Effector memory CD4-positive, alpha-beta T cell (primary cell): Measurements from ENCODE around the gene ZNF467.

Experiments
- DNase-seq, 3 donors: peaks; one replicate each; pipeline ENCODE4 v3.0.0-alpha.2; 2020
- H3K27ac ChIP-seq: 2 replicates; pipeline ENCODE4 v1.7.0; 2013; ENCODE audit warnings: mild to moderate bottlenecking, low read length, moderate library complexity; ENCODE audit not compliant: insufficient read depth, poor library complexity, severe bottlenecking
- H3K27me3 ChIP-seq: replicated peaks from 2 replicates; pipeline ENCODE4 v1.7.0; 2013; ENCODE audit warnings: mild to moderate bottlenecking, low read length; ENCODE audit not compliant: insufficient read depth, control insufficient read depth, poor library complexity, severe bottlenecking
- H3K36me3 ChIP-seq: 2 replicates; pipeline ENCODE4 v1.7.0; 2013; ENCODE audit warnings: mild to moderate bottlenecking, low read length, moderate library complexity; ENCODE audit not compliant: control insufficient read depth, insufficient read depth
- H3K4me1 ChIP-seq: 2 replicates; pipeline ENCODE4 v1.7.0; 2013; ENCODE audit warnings: low read length, mild to moderate bottlenecking; ENCODE audit not compliant: control insufficient read depth, insufficient read depth, poor library complexity, severe bottlenecking
- H3K4me3 ChIP-seq: 2 replicates; pipeline ENCODE4 v1.7.0; 2013; ENCODE audit warnings: low read length, low read depth, mild to moderate bottlenecking; ENCODE audit not compliant: insufficient read depth, poor library complexity, severe bottlenecking
- H3K9me3 ChIP-seq: 2 replicates; pipeline ENCODE4 v1.7.0; 2013; ENCODE audit warnings: mild to moderate bottlenecking, low read length, moderate library complexity; ENCODE audit not compliant: control insufficient read depth

The ZNF467 gene

GRCh38 chr7:149787428-149788299, 14.3 kb upstream of the ZNF467 start:
- Histone ChIP-seq H3K36me3 (no peaks in the 10 kb centered on the region), H3K9me3 (no peaks in the 10 kb centered on the region), H3K27me3 (peaks cover 12% of the 10 kb centered on the region), H3K27ac (no peak overlapping the region), H3K4me3 (no peak overlapping the region), H3K4me1 (no peaks in the 10 kb centered on the region)
- DNase-seq, result no peak

- H3K27me3 ChIP-seq, result peaks cover 10% of the 10 kb centered on the region
- DNase-seq, result no peak
- H3K4me3 ChIP-seq, result no peak overlapping the region
- no peak overlapping the region for H3K27ac ChIP-seq
- H3K4me1 ChIP-seq, result no peaks in the 10 kb centered on the region
- no peaks in the 10 kb centered on the region for H3K36me3 ChIP-seq
- H3K9me3 ChIP-seq, result no peaks in the 10 kb centered on the region
Measured at GRCh38 chr7:149785983-149786382, 12.6 kb upstream of the ZNF467 start.

GRCh38 chr7:149785402-149785801, 12.0 kb upstream of the ZNF467 start:
- no peaks in the 10 kb centered on the region for H3K36me3 ChIP-seq
- no peaks in the 10 kb centered on the region for H3K4me1 ChIP-seq
- DNase-seq, result no peak
- peaks cover 5% of the 10 kb centered on the region for H3K27me3 ChIP-seq
- H3K9me3 ChIP-seq, result no peaks in the 10 kb centered on the region
- H3K4me3 ChIP-seq, result no peak overlapping the region
- H3K27ac ChIP-seq, result no peak overlapping the region

DNA sequence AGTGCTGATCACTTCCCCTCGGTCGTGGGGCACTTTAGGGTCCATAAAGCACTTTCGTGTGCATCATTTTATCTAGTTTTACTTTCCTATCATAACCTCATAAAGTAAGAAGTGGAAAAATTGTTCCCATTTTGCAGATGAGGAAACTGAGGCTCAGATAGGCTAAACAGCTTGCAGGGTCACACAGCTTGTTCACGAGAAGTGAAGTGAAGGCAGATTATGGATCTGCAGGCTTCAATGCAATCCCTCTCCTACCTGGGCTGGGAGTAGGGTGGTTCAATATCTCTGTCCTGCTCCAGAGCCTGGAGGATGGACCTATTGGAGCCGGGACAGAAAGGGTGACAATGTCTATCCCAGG, 10.8 kb upstream of the ZNF467 start:
- no peak for DNase-seq
- Histone ChIP-seq H3K9me3 (no peaks in the 10 kb centered on the region), H3K36me3 (no peaks in the 10 kb centered on the region), H3K27me3 (no peaks in the 10 kb centered on the region), H3K4me3 (no peak overlapping the region), H3K27ac (no peak overlapping the region), H3K4me1 (no peaks in the 10 kb centered on the region)

DNA sequence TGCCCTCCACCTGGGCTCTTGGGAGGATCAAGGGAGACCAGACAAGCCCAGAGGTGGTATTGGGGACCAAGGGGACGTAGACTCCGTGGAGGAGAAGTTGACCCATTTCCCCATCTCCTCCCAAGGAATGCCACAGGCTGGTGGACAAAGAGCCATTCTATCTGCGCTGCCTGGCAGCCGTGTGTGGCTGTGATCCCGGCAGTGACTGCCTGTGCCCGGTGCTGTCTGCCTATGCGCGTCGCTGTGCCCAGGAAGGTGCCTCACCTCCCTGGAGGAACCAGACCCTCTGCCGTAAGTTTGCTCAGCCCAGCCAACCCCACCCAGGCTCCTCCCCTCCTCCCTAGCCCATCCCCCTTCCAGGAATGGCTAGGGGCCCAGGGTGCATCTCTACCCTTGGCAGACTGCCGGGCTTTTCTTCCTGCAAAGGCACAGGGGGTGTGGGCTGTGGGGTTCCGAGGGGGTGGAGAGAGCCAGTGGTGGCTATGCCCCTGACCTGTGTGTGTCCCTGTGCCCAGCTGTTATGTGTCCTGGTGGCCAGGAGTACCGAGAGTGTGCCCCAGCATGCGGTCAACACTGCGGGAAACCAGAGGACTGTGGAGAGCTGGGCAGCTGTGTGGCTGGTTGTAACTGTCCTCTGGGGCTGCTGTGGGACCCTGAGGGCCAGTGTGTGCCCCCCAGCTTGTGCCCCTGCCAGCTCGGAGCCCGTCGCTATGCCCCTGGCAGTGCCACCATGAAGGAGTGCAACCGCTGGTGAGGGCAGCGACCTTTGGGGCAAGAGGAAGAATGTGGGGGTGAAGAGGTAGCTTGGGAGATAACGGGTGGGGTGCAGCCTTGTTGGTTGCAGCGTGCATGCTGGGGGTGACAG, 10.2 kb upstream of the ZNF467 start:
- H3K9me3 ChIP-seq, result no peaks in the 10 kb centered on the region
- no peaks in the 10 kb centered on the region for H3K27me3 ChIP-seq
- H3K27ac ChIP-seq, result no peak overlapping the region
- no peak overlapping the region for H3K4me3 ChIP-seq
- DNase-seq, result no peak
- no peaks in the 10 kb centered on the region for H3K36me3 ChIP-seq
- no peaks in the 10 kb centered on the region for H3K4me1 ChIP-seq

- no peaks in the 10 kb centered on the region for H3K9me3 ChIP-seq
- no peaks in the 10 kb centered on the region for H3K27me3 ChIP-seq
- no peak for DNase-seq
- no peak overlapping the region for H3K27ac ChIP-seq
- no peaks in the 10 kb centered on the region for H3K4me1 ChIP-seq
- H3K36me3 ChIP-seq, result no peaks in the 10 kb centered on the region
- H3K4me3 ChIP-seq, result no peak overlapping the region
Measured at GRCh38 chr7:149782682-149783345, 9.4 kb upstream of the ZNF467 start.

- Histone ChIP-seq H3K4me3 (no peak overlapping the region), H3K4me1 (no peaks in the 10 kb centered on the region), H3K27me3 (no peaks in the 10 kb centered on the region), H3K36me3 (no peaks in the 10 kb centered on the region), H3K27ac (no peak overlapping the region), H3K9me3 (no peaks in the 10 kb centered on the region)
- DNase-seq, result no peak
Measured at GRCh38 chr7:149781921-149782320, 8.5 kb upstream of the ZNF467 start.

DNA sequence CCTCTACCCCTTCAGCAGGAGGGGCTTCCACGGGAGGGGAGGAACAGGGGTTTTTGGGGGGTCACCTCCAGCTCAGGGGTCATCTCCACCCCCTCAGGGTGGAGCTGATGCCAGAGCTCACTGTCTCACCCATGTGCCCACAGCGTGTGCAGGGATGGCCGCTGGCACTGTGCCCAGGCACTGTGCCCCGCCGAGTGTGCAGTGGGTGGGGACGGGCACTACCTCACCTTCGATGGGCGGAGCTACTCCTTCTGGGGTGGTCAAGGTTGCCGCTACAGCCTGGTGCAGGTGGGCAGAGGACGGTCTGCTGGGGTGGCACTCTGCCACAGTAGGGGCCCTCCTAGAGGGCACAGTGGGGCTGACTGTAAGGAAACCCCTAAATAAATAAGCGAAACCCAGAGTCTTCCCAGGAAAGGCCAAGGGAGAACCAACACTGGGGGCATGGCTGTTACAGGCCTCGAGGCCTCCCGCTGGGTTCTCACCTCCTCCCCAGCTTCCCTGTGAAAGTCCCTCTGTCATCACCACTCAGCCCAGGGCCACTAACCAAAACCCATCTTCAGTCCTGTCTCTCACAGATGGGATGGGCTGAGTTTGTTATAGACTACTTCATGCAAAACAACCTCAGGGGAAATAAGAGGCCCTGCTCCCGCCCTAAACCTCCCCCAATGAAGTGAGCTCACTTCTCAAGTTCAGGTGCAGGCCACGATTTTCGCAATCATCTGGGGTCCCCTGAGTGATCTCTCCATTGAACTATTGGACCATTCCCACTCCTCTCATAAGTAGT, 7.4 kb upstream of the ZNF467 start:
- Histone ChIP-seq H3K9me3 (no peaks in the 10 kb centered on the region), H3K27ac (no peak overlapping the region), H3K36me3 (no peaks in the 10 kb centered on the region), H3K4me3 (no peak overlapping the region), H3K27me3 (no peaks in the 10 kb centered on the region), H3K4me1 (no peaks in the 10 kb centered on the region)
- no peak for DNase-seq

DNA sequence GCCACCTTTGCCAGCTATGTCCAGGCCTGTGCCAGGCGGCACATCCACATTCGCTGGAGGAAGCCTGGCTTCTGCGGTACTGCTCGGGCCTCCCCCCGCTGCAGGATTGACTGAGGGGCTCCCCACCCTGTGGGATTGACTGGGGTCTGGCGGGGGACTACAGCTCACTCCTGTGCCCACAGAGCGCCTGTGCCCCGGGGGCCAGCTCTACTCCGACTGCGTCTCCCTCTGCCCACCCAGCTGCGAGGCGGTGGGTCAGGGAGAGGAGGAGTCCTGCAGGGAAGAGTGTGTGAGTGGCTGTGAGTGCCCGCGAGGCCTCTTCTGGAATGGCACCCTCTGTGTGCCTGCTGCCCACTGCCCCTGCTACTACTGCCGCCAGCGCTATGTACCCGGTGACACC, 6.7 kb upstream of the ZNF467 start:
- H3K4me1 ChIP-seq, result no peaks in the 10 kb centered on the region
- no peak overlapping the region for H3K27ac ChIP-seq
- H3K4me3 ChIP-seq, result no peak overlapping the region
- no peaks in the 10 kb centered on the region for H3K9me3 ChIP-seq
- H3K27me3 ChIP-seq, result no peaks in the 10 kb centered on the region
- H3K36me3 ChIP-seq, result no peaks in the 10 kb centered on the region
- DNase-seq, result no peak
